SK-N-SH (cell line): Measurements from ENCODE around the gene SPECC1L. TPM values are rescaled to one million over a fixed set of nuclear protein-coding genes. Genes with fewer than 3 reads are reported as not detected.

ENCODE experiments used
- CTCF ChIA-PET: fragments of 300-600, 350-600 bp; formaldehyde crosslinking; extraction: SDS; loops from one replicate; lab custom pipeline; 2021; lab: Yijun Ruan, JAX
- POLR2A ChIA-PET: fragments of 350-600 bp; sonication (Branson Sonifier 250); formaldehyde crosslinking; extraction: SDS; loops from one replicate; lab custom pipeline; 2020; ENCODE audit warnings: antibody characterized with exemption, inconsistent platforms; lab: Yijun Ruan, JAX
- DNase-seq: peaks from one replicate; pipeline ENCODE4 v3.0.0; 2012
- H2AFZ ChIP-seq: fragments of 200-600 bp; sonication (generic); 2 replicates; pipeline ENCODE4 v1.8.1; 2016; ENCODE audit warnings: antibody characterized with exemption, mild to moderate bottlenecking, low read depth
- H3F3A ChIP-seq: fragments of 200-600 bp; sonication (generic); replicated peaks from 2 replicates; pipeline ENCODE3; 2016; ENCODE audit warnings: antibody characterized with exemption, mild to moderate bottlenecking; ENCODE audit not compliant: insufficient read depth
- H3K27ac ChIP-seq, 2 experiments: fragments of 200-500 bp in 1 of 2; fragments of 200-600 bp in 1 of 2; sonication (Bioruptor generic) in 1 of 2; sonication (generic), shearing (Covaris generic) in 1 of 2; 2 replicates each; pipeline versions ENCODE4 v1.5.1 to v1.6.1; 2014 to 2016; ENCODE audit warnings: low read depth in 2 of 2, inconsistent platforms in 1 of 2, low read length in 1 of 2, mild to moderate bottlenecking in 1 of 2, mixed read lengths in 1 of 2
- H3K27me3 ChIP-seq: fragments of 200-600 bp; sonication (generic), shearing (Covaris generic); 2 replicates; pipeline ENCODE4 v1.6.1; 2016; ENCODE audit warnings: mixed run types; ENCODE audit not compliant: insufficient read depth
- H3K36me3 ChIP-seq, 2 experiments: fragments of 200-500 bp in 1 of 2; fragments of 200-600 bp in 1 of 2; sonication (Bioruptor generic) in 1 of 2; sonication (generic) in 1 of 2; replicated peaks in 1 of 2; 2 replicates each; pipeline versions ENCODE3 to v1.5.1; 2014 to 2016; ENCODE audit warnings: low read length in 1 of 2, mild to moderate bottlenecking in 1 of 2; ENCODE audit not compliant: insufficient read depth in 2 of 2, control insufficient read depth in 1 of 2
- H3K4me1 ChIP-seq, 2 experiments: fragments of 200-500 bp in 1 of 2; fragments of 200-600 bp in 1 of 2; sonication (Bioruptor generic) in 1 of 2; sonication (generic), shearing (Covaris generic) in 1 of 2; 2 replicates each; pipeline versions ENCODE4 v1.5.1 to v1.6.1; 2014 to 2016; ENCODE audit warnings: low read depth in 1 of 2, low read length in 1 of 2, mixed run types in 1 of 2; ENCODE audit not compliant: insufficient read depth in 2 of 2, control insufficient read depth in 1 of 2
- H3K4me2 ChIP-seq: fragments of 200-600 bp; sonication (generic), shearing (Covaris generic); 2 replicates; pipeline ENCODE4 v1.6.1; 2017; ENCODE audit warnings: mixed run types
- H3K4me3 ChIP-seq, 2 experiments: fragments of 200-500 bp in 1 of 2; fragments of 200-600 bp in 1 of 2; sonication (Bioruptor generic) in 1 of 2; sonication (generic), shearing (Covaris generic) in 1 of 2; 2 replicates each; pipeline versions ENCODE4 v1.5.1 to v1.8.1; 2014 to 2016; ENCODE audit warnings: low read depth in 2 of 2, inconsistent platforms in 1 of 2, low read length in 1 of 2, mild to moderate bottlenecking in 1 of 2, mixed read lengths in 1 of 2, moderate library complexity in 1 of 2
- H3K79me2 ChIP-seq: fragments of 200-600 bp; sonication (generic); 2 replicates; pipeline ENCODE4 v1.8.1; 2017; ENCODE audit warnings: mild to moderate bottlenecking; ENCODE audit not compliant: insufficient read depth
- H3K9ac ChIP-seq: fragments of 200-600 bp; sonication (generic); 2 replicates; pipeline ENCODE4 v1.6.1; 2017; ENCODE audit warnings: mixed run types
- H3K9me2 ChIP-seq: fragments of 200-600 bp; sonication (generic); 2 replicates; pipeline ENCODE4 v1.6.1; 2017; ENCODE audit warnings: mixed run types
- H3K9me3 ChIP-seq: fragments of 200-600 bp; sonication (generic); 2 replicates; pipeline ENCODE4 v1.6.1; 2017; ENCODE audit warnings: mixed run types, mild to moderate bottlenecking, moderate library complexity
- H4K20me1 ChIP-seq: fragments of 200-600 bp; sonication (generic); 2 replicates; pipeline ENCODE4 v1.6.1; 2017; ENCODE audit warnings: mild to moderate bottlenecking, mixed run types; ENCODE audit not compliant: insufficient read depth
- CHD2 ChIP-seq: fragments of 150-350 bp; IDR thresholded peaks from 2 replicates; pipeline ENCODE4 v1.6.1; 2018; ENCODE audit warnings: low read length; ENCODE audit not compliant: partially characterized antibody
- EP300 ChIP-seq, 2 experiments: IDR thresholded peaks; 2 replicates each; pipeline versions ENCODE4 v1.4.0 to v1.6.1; 2012; ENCODE audit warnings: borderline replicate concordance in 1 of 2, low read depth in 1 of 2, low read length in 1 of 2
- GATA2 ChIP-seq: sonication (generic); formaldehyde crosslinking; IDR thresholded peaks from 2 replicates; pipeline ENCODE4 v1.5.0; 2020; ENCODE audit warnings: mild to moderate bottlenecking, missing genetic modification reagents
- POLR2AphosphoS5 ChIP-seq: IDR thresholded peaks from 2 replicates; pipeline ENCODE4 v1.6.1; 2012; ENCODE audit warnings: low read depth, low read length
- RCOR1 ChIP-seq: fragments of 150-350 bp; IDR thresholded peaks from 2 replicates; pipeline ENCODE4 v1.6.1; 2017; ENCODE audit warnings: antibody characterized with exemption, low read length
- RXRA ChIP-seq: IDR thresholded peaks from 2 replicates; pipeline ENCODE4 v1.4.0; 2012; ENCODE audit warnings: low read depth, mild to moderate bottlenecking, borderline replicate concordance
- SIN3A ChIP-seq: IDR thresholded peaks from 2 replicates; pipeline ENCODE4 v1.6.1; 2012; ENCODE audit warnings: low read depth, mild to moderate bottlenecking, low read length, moderate library complexity, borderline replicate concordance
- SMC3 ChIP-seq: IDR thresholded peaks from 2 replicates; pipeline ENCODE4 v1.6.1; 2012; ENCODE audit warnings: low read depth, low read length, improper control_type of control experiment
- TAF1 ChIP-seq: IDR thresholded peaks from 2 replicates; pipeline ENCODE4 v1.6.1; 2012; ENCODE audit warnings: low read depth, mild to moderate bottlenecking, low read length, moderate library complexity, borderline replicate concordance
- YY1 ChIP-seq: IDR thresholded peaks from 2 replicates; pipeline ENCODE4 v1.4.0; 2012; ENCODE audit warnings: low read depth, mild to moderate bottlenecking
- WGBS: methylation state at CpG from one replicate; pipeline ENCODE4 v1.1.6; 2017; ENCODE audit warnings: low lambda C conversion rate; 5-methylcytosine and 5-hydroxymethylcytosine counted together
- polyA plus RNA-seq, 3 experiments: library from polyadenylated mRNA; depleted of rRNA; stranded (reverse); fragments of >200 nt; gene quantifications; 2 replicates each; pipeline ENCODE4 v1.2.3, GENCODE V29; 2012
- TF ChIP-seq, protein P1 (sequence below): fragments of 200-600 bp; sonication (generic); IDR thresholded peaks from 2 replicates; pipeline ENCODE4 v1.6.1; 2017; ENCODE audit warnings: antibody characterized with exemption, mild to moderate bottlenecking, moderate library complexity
- TF ChIP-seq, protein P2 (sequence below): IDR thresholded peaks from 2 replicates; pipeline ENCODE4 v1.6.1; 2012; ENCODE audit warnings: mild to moderate bottlenecking, low read depth, low read length, moderate library complexity
- TF ChIP-seq, protein P3 (sequence below): IDR thresholded peaks from 2 replicates; pipeline ENCODE4 v1.4.0; 2012; ENCODE audit warnings: low read depth

SPECC1L gene
- polyA plus RNA-seq, 1 of the 3 experiments (the other 2 are of a cell fraction) = 22.9 TPM

DNA sequence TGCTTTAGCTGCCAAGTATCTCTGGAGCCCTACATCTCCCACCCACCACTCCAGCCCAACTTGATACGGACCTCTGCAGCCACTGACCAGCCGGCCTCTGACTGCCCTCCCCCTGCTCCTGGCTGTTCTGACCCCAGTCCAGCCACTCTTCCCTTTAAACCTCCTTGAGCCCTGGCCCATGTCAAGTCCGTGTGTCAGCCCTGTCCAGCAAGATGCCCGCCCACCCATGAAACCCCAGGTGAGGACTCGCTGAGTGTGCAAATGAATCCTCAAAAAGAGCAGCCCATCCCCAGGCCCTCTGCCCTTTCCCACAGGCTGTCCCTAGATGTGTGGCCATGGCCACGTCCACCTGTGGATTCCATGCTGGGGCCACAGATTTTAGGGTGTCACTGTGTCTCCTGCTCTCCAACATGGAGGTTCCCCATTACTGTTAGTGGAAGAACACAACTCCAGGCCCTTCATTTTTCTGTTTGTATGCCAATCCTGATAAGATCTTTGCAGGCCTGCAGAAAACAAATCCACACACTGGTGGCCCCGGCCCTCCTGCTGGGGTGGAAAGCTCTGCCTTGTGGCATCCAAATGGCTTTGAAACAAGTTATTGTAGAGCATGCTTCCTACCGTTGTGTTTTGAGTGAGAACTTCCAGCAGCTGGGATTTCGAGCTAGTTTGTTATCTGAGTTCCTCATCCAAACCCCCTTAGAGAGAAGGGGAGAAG, 134.1 kb downstream of the SPECC1L start:
- CTCF ChIA-PET = interaction anchor here (0.7 to 6.9 kb wide), 5 partner anchors 11 to 80 kb away, joined by 3 to 42 read pairs (median 8); no protein-coding TSS in a partner anchor

DNA sequence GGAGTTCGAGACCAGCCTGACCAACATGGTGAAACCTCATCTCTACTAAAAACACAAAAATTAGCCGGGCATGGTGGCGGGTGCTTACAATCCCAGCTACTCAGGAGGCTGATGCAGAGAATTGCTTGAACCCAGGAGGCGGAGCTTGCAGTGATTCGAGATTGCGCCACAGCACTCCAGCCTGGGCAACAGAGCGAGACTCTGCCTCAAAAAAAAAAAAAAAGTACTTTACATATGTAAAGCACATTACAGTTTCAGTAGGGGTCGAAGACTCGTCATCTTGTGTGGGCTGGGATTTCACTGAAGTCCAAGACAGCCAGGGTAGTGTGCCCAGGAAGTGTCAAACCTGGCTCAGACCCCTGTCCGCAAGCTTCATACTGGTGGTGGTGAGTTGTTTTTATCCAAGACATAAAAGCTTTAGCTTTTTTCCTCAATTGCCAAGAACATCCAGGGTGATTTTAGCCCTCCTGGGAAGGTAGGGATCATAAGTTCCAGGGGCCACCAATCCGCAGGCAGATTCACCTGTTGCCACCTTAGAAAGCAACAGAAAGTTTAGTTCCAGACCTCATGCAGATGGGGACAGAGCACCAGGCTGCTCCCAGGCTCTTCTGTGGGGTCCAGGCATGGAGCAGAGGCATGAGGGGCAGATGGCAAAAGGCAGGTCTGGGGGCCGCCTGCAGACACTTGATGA, 135.1 kb downstream of the SPECC1L start:
- POLR2A ChIA-PET = interaction anchor here (1.9 to 3.1 kb wide), 2 partner anchors 11 to 13 kb away, joined by 13 to 16 read pairs; no protein-coding TSS in a partner anchor
- H3K36me3 ChIP-seq = peaks cover 18% of the 10 kb centered on the region in 2 experiments
- peaks cover 14% of the 10 kb centered on the region for H3F3A ChIP-seq
- H2AFZ ChIP-seq = no peak overlapping the region
- CTCF ChIA-PET = interaction anchor here (1.0 to 6.9 kb wide), 4 partner anchors 11 to 80 kb away, joined by 3 to 42 read pairs (median 3); no protein-coding TSS in a partner anchor
- 97% methylated on average over 11 of the region's 12 CpGs for WGBS
- H3K9ac ChIP-seq = no peak overlapping the region
- peak overlapping the region in 1 of 2 experiments; percentile 100; a peak in 2 of 4 replicates for H3K27ac ChIP-seq
- no peak for DNase-seq
- no peak overlapping the region for H3K4me2 ChIP-seq
- H3K9me3 ChIP-seq = no peaks in the 10 kb centered on the region
- no peak overlapping the region for H3K4me3 ChIP-seq
- peaks cover 27 to 83% of the 10 kb centered on the region in 2 experiments for H3K4me1 ChIP-seq
- no peaks in the 10 kb centered on the region for H3K9me2 ChIP-seq
- H4K20me1 ChIP-seq = peaks cover 12% of the 10 kb centered on the region
- no peaks in the 10 kb centered on the region for H3K27me3 ChIP-seq
- peaks cover 50% of the 10 kb centered on the region for H3K79me2 ChIP-seq
- TF ChIP-seq SMC3 = no peak
- TF ChIP-seq, protein P1, sequence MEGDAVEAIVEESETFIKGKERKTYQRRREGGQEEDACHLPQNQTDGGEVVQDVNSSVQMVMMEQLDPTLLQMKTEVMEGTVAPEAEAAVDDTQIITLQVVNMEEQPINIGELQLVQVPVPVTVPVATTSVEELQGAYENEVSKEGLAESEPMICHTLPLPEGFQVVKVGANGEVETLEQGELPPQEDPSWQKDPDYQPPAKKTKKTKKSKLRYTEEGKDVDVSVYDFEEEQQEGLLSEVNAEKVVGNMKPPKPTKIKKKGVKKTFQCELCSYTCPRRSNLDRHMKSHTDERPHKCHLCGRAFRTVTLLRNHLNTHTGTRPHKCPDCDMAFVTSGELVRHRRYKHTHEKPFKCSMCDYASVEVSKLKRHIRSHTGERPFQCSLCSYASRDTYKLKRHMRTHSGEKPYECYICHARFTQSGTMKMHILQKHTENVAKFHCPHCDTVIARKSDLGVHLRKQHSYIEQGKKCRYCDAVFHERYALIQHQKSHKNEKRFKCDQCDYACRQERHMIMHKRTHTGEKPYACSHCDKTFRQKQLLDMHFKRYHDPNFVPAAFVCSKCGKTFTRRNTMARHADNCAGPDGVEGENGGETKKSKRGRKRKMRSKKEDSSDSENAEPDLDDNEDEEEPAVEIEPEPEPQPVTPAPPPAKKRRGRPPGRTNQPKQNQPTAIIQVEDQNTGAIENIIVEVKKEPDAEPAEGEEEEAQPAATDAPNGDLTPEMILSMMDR = no peak
- no peak for TF ChIP-seq SIN3A
- no peak for TF ChIP-seq RXRA
- TF ChIP-seq, protein P2, sequence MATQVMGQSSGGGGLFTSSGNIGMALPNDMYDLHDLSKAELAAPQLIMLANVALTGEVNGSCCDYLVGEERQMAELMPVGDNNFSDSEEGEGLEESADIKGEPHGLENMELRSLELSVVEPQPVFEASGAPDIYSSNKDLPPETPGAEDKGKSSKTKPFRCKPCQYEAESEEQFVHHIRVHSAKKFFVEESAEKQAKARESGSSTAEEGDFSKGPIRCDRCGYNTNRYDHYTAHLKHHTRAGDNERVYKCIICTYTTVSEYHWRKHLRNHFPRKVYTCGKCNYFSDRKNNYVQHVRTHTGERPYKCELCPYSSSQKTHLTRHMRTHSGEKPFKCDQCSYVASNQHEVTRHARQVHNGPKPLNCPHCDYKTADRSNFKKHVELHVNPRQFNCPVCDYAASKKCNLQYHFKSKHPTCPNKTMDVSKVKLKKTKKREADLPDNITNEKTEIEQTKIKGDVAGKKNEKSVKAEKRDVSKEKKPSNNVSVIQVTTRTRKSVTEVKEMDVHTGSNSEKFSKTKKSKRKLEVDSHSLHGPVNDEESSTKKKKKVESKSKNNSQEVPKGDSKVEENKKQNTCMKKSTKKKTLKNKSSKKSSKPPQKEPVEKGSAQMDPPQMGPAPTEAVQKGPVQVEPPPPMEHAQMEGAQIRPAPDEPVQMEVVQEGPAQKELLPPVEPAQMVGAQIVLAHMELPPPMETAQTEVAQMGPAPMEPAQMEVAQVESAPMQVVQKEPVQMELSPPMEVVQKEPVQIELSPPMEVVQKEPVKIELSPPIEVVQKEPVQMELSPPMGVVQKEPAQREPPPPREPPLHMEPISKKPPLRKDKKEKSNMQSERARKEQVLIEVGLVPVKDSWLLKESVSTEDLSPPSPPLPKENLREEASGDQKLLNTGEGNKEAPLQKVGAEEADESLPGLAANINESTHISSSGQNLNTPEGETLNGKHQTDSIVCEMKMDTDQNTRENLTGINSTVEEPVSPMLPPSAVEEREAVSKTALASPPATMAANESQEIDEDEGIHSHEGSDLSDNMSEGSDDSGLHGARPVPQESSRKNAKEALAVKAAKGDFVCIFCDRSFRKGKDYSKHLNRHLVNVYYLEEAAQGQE = no peak
- no peak for TF ChIP-seq CHD2
- TF ChIP-seq YY1 = no peak

More for the DNA sequence above, 134.1 kb downstream of the SPECC1L start:
- no peaks in the 10 kb centered on the region for H3K27me3 ChIP-seq
- peaks cover 50% of the 10 kb centered on the region for H3K79me2 ChIP-seq
- H2AFZ ChIP-seq = no peak overlapping the region
- peaks cover 20% of the 10 kb centered on the region for H3F3A ChIP-seq
- no peak overlapping the region for H3K4me2 ChIP-seq
- POLR2A ChIA-PET = interaction anchor here (3.1 to 3.4 kb wide), 2 partner anchors 12 kb away, joined by 16 to 25 read pairs; no protein-coding TSS in a partner anchor
- whole genome bisulfite sequencing = 87% methylated on average over 9 of the region's 9 CpGs
- peak; percentile 22 for DNase-seq
- peaks cover 31 to 86% of the 10 kb centered on the region in 2 experiments for H3K4me1 ChIP-seq
- H3K9me3 ChIP-seq = no peaks in the 10 kb centered on the region
- H3K4me3 ChIP-seq = no peak overlapping the region
- H3K9me2 ChIP-seq = no peaks in the 10 kb centered on the region
- peaks cover 18% of the 10 kb centered on the region in 2 experiments for H3K36me3 ChIP-seq
- H3K27ac ChIP-seq = peak overlapping the region in 1 of 2 experiments; percentile 100; a peak in 2 of 4 replicates
- H3K9ac ChIP-seq = no peak overlapping the region
- H4K20me1 ChIP-seq = peaks cover 2% of the 10 kb centered on the region; the same call in 1 of the 2 replicates
- TF ChIP-seq EP300 (IDR thresholded peaks at IDR 0.05; ENCODE audit: borderline replicate concordance in 1 of 2, low read depth in 1 of 2, low read length in 1 of 2) (peak in 1 of 2 experiments; percentile 39; a peak in 1 of 4 replicates), GATA2 (CRISPR knock-in tag) (peak; percentile 53), POLR2AphosphoS5 (no peak), RCOR1 (peak; percentile 50; the same call in 1 of the 2 replicates), SMC3 (no peak), TAF1 (no peak)
- TF ChIP-seq, protein P3, sequence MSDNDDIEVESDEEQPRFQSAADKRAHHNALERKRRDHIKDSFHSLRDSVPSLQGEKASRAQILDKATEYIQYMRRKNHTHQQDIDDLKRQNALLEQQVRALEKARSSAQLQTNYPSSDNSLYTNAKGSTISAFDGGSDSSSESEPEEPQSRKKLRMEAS = no peak
- TF ChIP-seq, protein P2 = no peak
- TF ChIP-seq, all 33 proteins: peak for 3
